GM12878 (cell line): ENCODE results near the gene OTOS. TPM values are rescaled to one million over a fixed set of nuclear protein-coding genes. Genes with fewer than 3 reads are reported as not detected.

Experiments used
- ASH2L ChIP-seq: fragments of 300-600, 200-600 bp; sonication (generic); IDR thresholded peaks from 2 replicates; pipeline ENCODE4 v1.6.1; 2017; ENCODE audit warnings: low read depth, mild to moderate bottlenecking, borderline replicate concordance
- CBX5 ChIP-seq: sonication (generic); IDR thresholded peaks from 2 replicates; pipeline ENCODE4 v1.6.1; 2016; ENCODE audit warnings: low read depth, moderate library complexity, mild to moderate bottlenecking, inconsistent platforms
- EP300 ChIP-seq, 2 experiments: fragments of 150-350 bp in 1 of 2; IDR thresholded peaks; 2 replicates each; pipeline ENCODE4 v1.6.1; 2011 to 2012; ENCODE audit warnings: low read depth in 2 of 2, low read length in 2 of 2, borderline replicate concordance in 1 of 2, improper control_type of control experiment in 1 of 2, inconsistent platforms in 1 of 2; ENCODE audit not compliant: control insufficient read depth in 1 of 2
- HDGF ChIP-seq: fragments of 450-650 bp; IDR thresholded peaks from 2 replicates; pipeline ENCODE4 v1.6.1; 2016; ENCODE audit warnings: antibody characterized with exemption
- MYC ChIP-seq: IDR thresholded peaks from 2 replicates; pipeline ENCODE4 v1.6.1; 2011; ENCODE audit warnings: mild to moderate bottlenecking, low read length, moderate library complexity, inconsistent platforms; ENCODE audit not compliant: insufficient read depth, insufficient replicate concordance, insufficient read length, severe bottlenecking
- POU2F2 ChIP-seq: IDR thresholded peaks from 3 replicates; pipeline ENCODE4 v1.6.1; 2011; ENCODE audit warnings: low read depth, mild to moderate bottlenecking, low read length, borderline replicate concordance
- ZBED1 ChIP-seq: IDR thresholded peaks from 2 replicates; pipeline ENCODE4 v1.6.1; 2016; ENCODE audit warnings: borderline replicate concordance
- polyA plus RNA-seq, 11 experiments: library from polyadenylated mRNA; depleted of rRNA in 4 of 11; unstranded in 6 of 11; stranded (reverse) in 5 of 11; fragments of >200 nt; fragmentation: Nextera tagmentation in 4 of 11; fragmentation: Illumina TruSeq in 1 of 11; extraction: Ambion mirVana in 4 of 11; extraction: Trizol in 1 of 11; gene quantifications; 1 replicate in 1 of 11; 2 replicates in 10 of 11; pipeline versions ENCODE4 v1.2.1 to v1.2.3, GENCODE V29; 2011 to 2016; ENCODE audit warnings: inconsistent platforms in 2 of 11, missing spikeins in 2 of 11, low read depth in 1 of 11
- total RNA-seq, 4 experiments: library from RNA; depleted of rRNA in 3 of 4; stranded (reverse); fragments of >200 nt in 3 of 4; fragmentation: Illumina TruSeq in 1 of 4; extraction: Trizol in 1 of 4; gene quantifications; 2 replicates each; pipeline versions ENCODE4 v1.2.1 to v1.2.3, GENCODE V29; 2013 to 2021
- TF ChIP-seq, protein P1 (sequence below): IDR thresholded peaks from 2 replicates; pipeline ENCODE4 v1.6.1; 2011; ENCODE audit warnings: low read depth, low read length, improper control_type of control experiment, borderline replicate concordance
- TF ChIP-seq, protein P2 (sequence below): IDR thresholded peaks from 2 replicates; pipeline ENCODE4 v1.6.1; 2012; ENCODE audit warnings: low read depth, low read length, improper control_type of control experiment
- TF ChIP-seq, protein P3 (sequence below): fragments of 150-350 bp; IDR thresholded peaks from 2 replicates; pipeline ENCODE4 v1.6.1; 2016; ENCODE audit warnings: low read depth, low read length
- TF ChIP-seq, protein P4 (sequence below): fragments of 450-650 bp; IDR thresholded peaks from 2 replicates; pipeline ENCODE4 v1.6.1; 2017; ENCODE audit warnings: mild to moderate bottlenecking, moderate library complexity

OTOS gene
- total and polyA plus RNA-seq, 10 of the 15 experiments (the other 5 are each of a cell fraction or from before 2014, with no cell fraction given), result not detected

DNA sequence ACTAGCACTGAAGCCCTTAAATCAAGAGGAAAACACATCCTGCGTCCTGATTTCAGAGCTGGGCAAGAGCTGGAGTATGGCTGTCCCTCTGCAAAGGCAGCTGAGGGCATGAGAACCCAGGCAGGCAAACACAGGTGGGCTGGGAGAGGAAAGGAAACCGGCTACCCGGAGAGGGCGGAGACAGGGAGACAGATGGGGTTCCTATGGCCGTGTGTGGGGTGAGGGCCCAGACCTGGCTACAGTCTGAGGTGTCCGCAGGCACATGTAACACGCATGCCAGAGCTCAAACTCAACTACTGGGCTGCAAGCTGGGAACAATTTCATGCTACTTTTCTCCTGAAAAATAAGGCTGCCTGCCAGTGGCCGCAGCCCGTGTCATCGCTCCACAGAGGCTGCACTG lies 7.1 kb downstream of the OTOS start (continued):
- no peak for TF ChIP-seq EP300 (IDR thresholded peaks at IDR 0.05; ENCODE audit: borderline replicate concordance in 1 of 2, control insufficient read depth in 1 of 2, low read depth in 2 of 2, low read length in 2 of 2)
- TF ChIP-seq MYC, result no peak
- TF ChIP-seq, protein P1, sequence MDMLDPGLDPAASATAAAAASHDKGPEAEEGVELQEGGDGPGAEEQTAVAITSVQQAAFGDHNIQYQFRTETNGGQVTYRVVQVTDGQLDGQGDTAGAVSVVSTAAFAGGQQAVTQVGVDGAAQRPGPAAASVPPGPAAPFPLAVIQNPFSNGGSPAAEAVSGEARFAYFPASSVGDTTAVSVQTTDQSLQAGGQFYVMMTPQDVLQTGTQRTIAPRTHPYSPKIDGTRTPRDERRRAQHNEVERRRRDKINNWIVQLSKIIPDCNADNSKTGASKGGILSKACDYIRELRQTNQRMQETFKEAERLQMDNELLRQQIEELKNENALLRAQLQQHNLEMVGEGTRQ, result no peak
- TF ChIP-seq ZBED1, result no peak
- TF ChIP-seq, protein P2, sequence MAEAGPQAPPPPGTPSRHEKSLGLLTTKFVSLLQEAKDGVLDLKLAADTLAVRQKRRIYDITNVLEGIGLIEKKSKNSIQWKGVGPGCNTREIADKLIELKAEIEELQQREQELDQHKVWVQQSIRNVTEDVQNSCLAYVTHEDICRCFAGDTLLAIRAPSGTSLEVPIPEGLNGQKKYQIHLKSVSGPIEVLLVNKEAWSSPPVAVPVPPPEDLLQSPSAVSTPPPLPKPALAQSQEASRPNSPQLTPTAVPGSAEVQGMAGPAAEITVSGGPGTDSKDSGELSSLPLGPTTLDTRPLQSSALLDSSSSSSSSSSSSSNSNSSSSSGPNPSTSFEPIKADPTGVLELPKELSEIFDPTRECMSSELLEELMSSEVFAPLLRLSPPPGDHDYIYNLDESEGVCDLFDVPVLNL, result no peak
- no peak for TF ChIP-seq CBX5
- TF ChIP-seq, protein P3, sequence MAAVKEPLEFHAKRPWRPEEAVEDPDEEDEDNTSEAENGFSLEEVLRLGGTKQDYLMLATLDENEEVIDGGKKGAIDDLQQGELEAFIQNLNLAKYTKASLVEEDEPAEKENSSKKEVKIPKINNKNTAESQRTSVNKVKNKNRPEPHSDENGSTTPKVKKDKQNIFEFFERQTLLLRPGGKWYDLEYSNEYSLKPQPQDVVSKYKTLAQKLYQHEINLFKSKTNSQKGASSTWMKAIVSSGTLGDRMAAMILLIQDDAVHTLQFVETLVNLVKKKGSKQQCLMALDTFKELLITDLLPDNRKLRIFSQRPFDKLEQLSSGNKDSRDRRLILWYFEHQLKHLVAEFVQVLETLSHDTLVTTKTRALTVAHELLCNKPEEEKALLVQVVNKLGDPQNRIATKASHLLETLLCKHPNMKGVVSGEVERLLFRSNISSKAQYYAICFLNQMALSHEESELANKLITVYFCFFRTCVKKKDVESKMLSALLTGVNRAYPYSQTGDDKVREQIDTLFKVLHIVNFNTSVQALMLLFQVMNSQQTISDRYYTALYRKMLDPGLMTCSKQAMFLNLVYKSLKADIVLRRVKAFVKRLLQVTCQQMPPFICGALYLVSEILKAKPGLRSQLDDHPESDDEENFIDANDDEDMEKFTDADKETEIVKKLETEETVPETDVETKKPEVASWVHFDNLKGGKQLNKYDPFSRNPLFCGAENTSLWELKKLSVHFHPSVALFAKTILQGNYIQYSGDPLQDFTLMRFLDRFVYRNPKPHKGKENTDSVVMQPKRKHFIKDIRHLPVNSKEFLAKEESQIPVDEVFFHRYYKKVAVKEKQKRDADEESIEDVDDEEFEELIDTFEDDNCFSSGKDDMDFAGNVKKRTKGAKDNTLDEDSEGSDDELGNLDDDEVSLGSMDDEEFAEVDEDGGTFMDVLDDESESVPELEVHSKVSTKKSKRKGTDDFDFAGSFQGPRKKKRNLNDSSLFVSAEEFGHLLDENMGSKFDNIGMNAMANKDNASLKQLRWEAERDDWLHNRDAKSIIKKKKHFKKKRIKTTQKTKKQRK, result no peak
- TF ChIP-seq, protein P4, sequence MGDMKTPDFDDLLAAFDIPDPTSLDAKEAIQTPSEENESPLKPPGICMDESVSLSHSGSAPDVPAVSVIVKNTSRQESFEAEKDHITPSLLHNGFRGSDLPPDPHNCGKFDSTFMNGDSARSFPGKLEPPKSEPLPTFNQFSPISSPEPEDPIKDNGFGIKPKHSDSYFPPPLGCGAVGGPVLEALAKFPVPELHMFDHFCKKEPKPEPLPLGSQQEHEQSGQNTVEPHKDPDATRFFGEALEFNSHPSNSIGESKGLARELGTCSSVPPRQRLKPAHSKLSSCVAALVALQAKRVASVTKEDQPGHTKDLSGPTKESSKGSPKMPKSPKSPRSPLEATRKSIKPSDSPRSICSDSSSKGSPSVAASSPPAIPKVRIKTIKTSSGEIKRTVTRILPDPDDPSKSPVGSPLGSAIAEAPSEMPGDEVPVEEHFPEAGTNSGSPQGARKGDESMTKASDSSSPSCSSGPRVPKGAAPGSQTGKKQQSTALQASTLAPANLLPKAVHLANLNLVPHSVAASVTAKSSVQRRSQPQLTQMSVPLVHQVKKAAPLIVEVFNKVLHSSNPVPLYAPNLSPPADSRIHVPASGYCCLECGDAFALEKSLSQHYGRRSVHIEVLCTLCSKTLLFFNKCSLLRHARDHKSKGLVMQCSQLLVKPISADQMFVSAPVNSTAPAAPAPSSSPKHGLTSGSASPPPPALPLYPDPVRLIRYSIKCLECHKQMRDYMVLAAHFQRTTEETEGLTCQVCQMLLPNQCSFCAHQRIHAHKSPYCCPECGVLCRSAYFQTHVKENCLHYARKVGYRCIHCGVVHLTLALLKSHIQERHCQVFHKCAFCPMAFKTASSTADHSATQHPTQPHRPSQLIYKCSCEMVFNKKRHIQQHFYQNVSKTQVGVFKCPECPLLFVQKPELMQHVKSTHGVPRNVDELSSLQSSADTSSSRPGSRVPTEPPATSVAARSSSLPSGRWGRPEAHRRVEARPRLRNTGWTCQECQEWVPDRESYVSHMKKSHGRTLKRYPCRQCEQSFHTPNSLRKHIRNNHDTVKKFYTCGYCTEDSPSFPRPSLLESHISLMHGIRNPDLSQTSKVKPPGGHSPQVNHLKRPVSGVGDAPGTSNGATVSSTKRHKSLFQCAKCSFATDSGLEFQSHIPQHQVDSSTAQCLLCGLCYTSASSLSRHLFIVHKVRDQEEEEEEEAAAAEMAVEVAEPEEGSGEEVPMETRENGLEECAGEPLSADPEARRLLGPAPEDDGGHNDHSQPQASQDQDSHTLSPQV, result no peak
- no peak for TF ChIP-seq ASH2L
- TF ChIP-seq POU2F2, result no peak
- no peak for TF ChIP-seq HDGF
